COLO668 (cell line): ENCODE data around the gene ZNF787.
A peak's percentile ranks its signal among the peaks of the same experiment; 100 is the strongest.

ENCODE experiments used
- DNase-seq: peaks from one replicate; lab custom pipeline; 2025; ENCODE audit not compliant: unreplicated experiment; lab: John Stamatoyannopoulos, UW

ZNF787 gene

DNA sequence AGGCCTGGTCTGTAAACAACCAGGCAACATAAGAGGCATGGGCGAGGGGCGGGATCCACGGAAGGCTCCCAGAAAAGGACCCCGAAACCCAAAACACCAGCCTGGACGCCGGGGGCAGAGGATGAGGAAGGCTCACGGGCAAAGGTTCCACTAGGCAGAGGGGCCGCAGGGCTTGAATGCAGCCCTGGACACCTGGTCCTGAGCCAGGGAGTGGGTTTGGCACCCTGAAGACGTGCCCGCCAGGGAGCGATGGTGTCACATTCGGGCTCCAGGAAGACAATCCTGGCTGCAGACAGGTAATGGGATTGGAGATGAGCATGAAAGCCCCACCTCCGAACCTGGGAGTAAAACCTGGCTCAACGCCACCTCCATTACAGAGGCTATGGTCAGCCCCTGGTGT lies 31.8 kb downstream of the ZNF787 start:
- DNase-seq: no peak

DNA sequence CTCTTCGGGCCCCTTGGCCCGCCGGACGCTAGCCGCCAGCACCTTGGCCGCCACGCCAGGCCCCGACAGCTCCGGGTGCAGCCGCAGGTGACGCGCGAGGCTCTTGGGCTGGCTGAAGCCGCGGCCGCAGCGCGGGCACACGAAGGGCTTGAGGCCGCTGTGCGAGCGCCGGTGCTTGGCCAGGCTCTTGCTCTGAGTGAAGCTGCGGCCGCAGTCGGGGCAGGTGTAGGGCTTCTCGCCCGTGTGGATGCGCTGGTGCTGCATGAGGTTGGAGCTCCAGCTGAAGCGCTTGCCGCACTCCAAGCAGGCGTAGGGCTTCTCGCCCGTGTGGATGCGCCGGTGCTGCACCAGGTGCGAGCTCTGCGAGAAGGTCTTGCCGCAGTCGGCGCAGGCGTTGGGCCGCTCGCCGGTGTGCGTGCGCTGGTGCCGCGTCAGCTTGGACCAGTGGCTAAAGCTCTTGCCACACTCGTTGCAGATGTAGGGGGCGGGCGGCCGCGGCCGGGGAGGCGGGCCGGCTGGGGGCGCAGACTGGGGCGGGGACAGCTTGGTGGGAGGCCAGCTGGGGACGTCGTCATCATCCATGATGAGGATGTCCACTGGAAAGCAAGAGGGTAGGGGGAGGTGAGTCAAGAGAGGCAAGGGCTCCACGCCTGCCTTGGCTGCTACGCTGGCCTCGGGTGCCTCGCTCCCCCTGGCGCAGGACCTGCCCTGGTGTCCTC lies 32.4 kb downstream of the ZNF787 start:
- no peak for DNase-seq

GRCh38 chr19:56087647-56088496 lies 33.2 kb downstream of the ZNF787 start:
- no peak for DNase-seq

DNA sequence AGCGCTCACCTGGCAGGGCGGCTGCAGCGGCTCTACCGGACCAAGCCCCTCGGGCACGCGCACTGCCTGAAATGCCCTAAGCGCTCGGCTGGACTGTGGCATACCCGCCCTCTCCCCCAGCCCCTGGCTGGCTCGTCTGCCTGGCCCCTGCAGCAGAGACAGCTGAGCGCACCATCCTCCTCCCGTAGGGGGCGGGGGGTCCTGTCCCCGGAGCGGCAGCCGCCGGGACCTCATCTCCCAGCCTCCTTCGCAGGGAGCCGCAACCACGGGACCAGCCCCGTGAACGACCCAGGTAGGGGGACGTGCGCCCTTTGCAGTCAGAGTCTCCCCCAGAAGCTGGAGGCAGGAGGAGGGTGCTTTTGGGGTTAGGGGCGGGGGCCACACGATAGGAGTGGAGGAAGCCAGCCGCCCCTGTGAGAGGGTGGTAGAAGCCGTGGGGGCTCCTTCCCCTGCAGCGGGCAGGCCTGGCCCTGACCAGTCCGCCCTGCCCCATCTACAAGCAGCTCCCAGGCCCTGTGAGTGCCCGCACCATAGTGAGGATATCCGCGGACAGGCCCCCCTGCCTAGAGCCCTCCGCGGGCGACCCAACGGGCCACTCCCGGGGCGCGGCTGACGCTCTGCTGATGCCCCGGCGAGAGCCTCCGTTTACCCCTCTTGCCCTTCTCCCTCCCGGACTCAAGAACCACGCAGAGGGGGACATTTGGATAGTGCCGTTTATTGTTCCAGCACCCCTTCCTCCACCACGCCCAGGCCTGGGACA lies 34.2 kb downstream of the ZNF787 start:
- DNase-seq: no peak

- DNase-seq: no peak
Measured at GRCh38 chr19:56085571-56086275, 35.4 kb downstream of the ZNF787 start.

GRCh38 chr19:56084835-56085536 lies 36.1 kb downstream of the ZNF787 start:
- DNase-seq: no peak

DNA sequence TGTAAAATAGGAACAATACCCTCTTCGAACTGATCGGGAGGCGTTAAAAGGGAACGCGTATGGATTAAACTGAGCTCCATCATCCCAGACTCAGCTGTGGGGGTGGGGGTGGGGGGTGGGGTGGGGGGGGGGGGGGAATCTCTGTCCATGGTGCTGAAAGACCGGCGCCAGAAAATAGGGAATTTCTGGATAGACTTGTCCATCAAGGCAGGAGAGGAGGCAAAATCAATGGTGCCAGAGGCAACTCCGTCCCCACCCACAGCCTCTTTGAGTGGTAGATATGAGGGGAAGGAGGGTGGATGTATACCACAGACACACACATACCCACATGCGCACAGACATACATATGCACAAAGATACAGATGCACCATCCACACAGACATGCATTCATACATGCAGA lies 37.4 kb downstream of the ZNF787 start:
- DNase-seq: no peak

GRCh38 chr19:56080669-56081401 lies 40.3 kb downstream of the ZNF787 start:
- peak; percentile 67 for DNase-seq

- no peak for DNase-seq
Measured at GRCh38 chr19:56079609-56080008, 41.5 kb downstream of the ZNF787 start.

DNA sequence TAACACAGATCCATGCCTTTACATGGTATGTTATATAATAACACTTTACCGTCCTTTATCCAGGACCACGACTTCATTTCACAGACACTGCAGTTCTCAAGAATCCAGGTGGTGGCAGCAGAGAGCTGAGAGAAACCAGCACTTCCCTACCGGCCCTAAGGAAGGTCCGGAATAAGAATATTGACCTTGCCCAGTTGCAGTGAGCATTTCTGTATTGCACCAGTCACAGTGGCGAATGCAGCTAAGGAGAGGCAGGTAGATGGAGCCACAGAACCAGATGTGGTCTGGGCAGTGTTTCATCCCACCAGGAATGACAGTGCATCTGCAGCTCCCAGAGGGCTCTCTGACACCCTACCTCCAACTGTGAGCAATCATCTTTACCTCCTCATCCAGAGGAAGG lies 44.6 kb downstream of the ZNF787 start:
- peak; percentile 37 for DNase-seq

GRCh38 chr19:56071151-56071550 lies 49.9 kb downstream of the ZNF787 start:
- no peak for DNase-seq

DNA sequence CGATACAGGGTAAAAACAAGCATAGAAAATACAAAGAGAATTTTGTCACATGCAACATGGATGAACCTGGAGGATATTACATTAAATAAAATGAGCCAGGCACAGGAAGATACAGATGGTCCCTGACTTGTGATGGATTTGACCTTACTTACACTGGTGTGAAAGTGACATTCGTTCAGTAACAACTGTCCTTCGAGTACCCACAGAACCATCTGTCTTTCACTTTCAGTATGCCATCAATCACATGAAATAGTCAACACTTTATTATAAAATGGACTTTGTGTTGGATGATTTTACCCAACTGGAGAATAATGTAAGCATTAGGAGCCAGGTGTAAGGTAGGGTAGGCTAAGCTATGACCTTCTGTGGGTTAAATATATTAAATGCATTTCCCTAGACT lies 51.5 kb downstream of the ZNF787 start:
- DNase-seq: no peak

DNA sequence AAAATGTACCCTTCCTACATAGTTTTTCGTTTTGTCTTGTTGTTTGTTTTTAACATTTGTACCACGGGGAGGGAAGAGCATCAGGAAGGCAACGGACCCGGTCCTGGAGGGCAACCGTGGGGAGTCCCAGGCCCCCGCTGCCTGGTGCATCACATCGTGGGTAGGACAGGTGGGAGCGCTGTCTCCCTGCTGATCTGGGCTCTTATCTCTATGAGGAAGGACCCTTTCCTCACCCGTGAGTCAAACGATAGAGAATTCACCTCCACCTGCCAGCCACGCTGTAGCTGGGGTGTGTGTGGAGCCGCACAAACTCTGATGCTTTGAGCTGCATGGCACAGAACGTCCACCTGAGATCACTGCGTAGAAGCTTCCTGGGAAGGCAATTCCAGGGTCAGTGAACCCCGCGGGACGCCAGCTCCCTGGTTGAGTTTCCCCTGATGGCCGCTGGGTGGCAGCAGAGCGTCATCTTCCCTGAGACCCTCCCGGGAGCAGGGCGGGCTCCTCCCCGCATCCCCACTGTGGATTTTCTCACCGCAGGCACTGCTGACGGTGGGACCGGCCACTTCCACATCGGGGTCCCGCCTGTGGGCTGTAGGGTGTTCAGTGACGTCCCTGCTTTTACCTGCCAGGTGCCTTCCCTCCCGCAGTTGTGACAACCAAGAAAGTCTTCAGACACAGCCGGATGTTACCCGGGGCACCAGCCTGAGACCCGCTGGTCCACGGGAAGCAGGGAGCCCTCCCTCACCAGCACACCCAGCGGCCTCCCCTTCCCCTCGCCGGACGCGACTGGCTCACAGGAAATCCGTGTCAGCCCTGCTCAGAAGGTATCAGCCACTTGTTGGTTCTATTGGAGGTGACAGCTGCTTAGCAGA lies 54.7 kb downstream of the ZNF787 start:
- DNase-seq: peak; percentile 47

DNA sequence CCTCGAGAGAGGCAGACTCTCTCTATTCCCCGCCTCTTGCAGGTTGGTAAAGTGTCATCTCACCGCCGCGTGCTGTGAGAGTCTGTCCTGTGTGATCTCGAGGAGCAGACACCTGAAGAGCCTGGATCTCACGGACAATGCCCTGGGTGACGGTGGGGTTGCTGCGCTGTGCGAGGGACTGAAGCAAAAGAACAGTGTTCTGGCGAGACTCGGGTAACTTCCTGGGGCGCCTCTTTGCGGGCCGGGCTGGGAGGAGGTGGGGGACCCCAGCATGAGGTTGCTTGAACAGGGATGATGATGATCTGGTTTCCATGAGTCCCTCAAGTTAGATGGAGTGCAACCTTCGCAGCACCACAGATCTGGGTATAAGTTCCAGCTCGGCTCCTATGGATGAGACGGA lies 67.5 kb downstream of the ZNF787 start:
- no peak for DNase-seq
